ENCODE data around the gene SMARCA4.
A peak's percentile ranks its signal among the peaks of the same experiment; 100 is the strongest.

Gene SMARCA4

DNA sequence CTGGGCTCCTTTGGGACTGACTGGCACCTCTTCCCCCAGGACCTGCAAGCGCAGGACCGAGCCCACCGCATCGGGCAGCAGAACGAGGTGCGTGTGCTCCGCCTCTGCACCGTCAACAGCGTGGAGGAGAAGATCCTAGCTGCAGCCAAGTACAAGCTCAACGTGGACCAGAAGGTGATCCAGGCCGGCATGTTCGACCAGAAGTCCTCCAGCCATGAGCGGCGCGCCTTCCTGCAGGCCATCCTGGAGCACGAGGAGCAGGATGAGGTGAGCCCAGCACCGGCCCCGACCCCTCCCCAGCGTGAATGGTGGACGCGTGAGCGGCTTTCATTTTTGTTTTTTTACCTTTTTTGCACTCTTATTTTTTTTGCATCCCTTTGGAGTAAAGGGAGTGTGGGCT is 72.4 kb downstream of the SMARCA4 start:
- Histone ChIP-seq H3K27me3 (replicated peaks; ENCODE audit: control insufficient read depth, insufficient read depth, low read length) (no peaks in the 10 kb centered on the region), H3K36me3 (ENCODE audit: control insufficient read depth, insufficient read depth, low read length) (peaks cover 46% of the 10 kb centered on the region), H3K4me3 (replicated peaks; ENCODE audit: low read depth, low read length) (no peak overlapping the region)
- no peak for DNase-seq (ENCODE audit: extremely low read depth, insufficient read length)
- TF ChIP-seq, protein P1, sequence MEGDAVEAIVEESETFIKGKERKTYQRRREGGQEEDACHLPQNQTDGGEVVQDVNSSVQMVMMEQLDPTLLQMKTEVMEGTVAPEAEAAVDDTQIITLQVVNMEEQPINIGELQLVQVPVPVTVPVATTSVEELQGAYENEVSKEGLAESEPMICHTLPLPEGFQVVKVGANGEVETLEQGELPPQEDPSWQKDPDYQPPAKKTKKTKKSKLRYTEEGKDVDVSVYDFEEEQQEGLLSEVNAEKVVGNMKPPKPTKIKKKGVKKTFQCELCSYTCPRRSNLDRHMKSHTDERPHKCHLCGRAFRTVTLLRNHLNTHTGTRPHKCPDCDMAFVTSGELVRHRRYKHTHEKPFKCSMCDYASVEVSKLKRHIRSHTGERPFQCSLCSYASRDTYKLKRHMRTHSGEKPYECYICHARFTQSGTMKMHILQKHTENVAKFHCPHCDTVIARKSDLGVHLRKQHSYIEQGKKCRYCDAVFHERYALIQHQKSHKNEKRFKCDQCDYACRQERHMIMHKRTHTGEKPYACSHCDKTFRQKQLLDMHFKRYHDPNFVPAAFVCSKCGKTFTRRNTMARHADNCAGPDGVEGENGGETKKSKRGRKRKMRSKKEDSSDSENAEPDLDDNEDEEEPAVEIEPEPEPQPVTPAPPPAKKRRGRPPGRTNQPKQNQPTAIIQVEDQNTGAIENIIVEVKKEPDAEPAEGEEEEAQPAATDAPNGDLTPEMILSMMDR (IDR thresholded peaks at IDR 0.05; ENCODE audit: insufficient read depth, low read length, poor library complexity, severe bottlenecking) = no peak

DNA sequence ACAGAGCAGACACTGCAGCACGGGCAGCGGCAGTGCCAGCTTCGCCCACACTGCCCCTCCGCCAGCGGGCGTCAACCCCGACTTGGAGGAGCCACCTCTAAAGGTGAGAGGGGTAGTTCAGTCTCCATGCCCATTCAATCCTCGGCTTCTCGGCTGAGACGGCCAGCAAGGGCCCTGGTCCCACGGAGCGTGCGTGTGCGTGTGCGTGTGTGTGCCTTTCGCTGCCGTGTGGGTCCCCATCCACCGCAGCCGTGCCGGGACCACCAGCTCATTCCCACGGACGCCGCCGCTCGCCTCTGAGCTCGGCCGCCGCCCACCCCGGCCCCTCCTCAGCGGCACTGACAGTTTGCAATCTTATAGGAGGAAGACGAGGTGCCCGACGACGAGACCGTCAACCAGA is 72.9 kb downstream of the SMARCA4 start:
- TF ChIP-seq, protein P1 (IDR thresholded peaks at IDR 0.05; ENCODE audit: insufficient read depth, low read length, poor library complexity, severe bottlenecking) = no peak
- Histone ChIP-seq H3K27me3 (replicated peaks; ENCODE audit: control insufficient read depth, insufficient read depth, low read length) (no peaks in the 10 kb centered on the region), H3K4me3 (replicated peaks; ENCODE audit: low read depth, low read length) (no peak overlapping the region), H3K36me3 (ENCODE audit: control insufficient read depth, insufficient read depth, low read length) (peaks cover 46% of the 10 kb centered on the region)
- no peak for DNase-seq (ENCODE audit: extremely low read depth, insufficient read length)

DNA sequence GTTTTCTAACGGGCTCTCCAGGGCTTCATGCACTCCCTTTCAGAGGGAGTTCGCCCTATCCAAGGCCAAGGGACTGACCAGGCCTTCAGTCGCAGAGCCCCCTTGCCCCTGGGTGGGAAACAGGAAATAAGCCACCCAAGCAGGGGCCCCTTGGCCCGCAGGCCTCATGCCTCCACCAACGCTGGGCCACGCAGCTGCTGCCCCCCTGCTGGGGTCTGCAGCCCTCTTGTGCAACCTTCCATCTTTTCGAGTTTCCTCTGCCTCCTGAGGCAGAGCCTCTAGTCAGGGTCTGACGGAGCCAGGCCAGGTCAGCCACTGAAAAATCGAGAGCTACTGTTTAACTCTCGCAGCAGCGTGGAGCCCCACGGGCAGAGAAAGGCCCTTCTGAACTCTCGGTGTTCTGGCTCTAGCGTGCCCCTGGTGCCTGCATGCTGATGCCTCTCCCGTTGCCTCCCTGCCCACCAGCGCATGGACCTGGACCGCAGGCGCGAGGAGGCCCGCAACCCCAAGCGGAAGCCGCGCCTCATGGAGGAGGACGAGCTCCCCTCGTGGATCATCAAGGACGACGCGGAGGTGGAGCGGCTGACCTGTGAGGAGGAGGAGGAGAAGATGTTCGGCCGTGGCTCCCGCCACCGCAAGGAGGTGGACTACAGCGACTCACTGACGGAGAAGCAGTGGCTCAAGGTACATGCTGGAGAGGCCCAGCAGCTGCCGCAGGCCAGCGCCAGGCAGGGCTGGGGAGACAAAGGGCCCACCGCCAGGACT is 73.8 kb downstream of the SMARCA4 start:
- TF ChIP-seq, protein P1 (IDR thresholded peaks at IDR 0.05; ENCODE audit: insufficient read depth, low read length, poor library complexity, severe bottlenecking) = no peak
- no peak for DNase-seq (ENCODE audit: extremely low read depth, insufficient read length)
- Histone ChIP-seq H3K4me3 (replicated peaks; ENCODE audit: low read depth, low read length) (no peak overlapping the region), H3K27me3 (replicated peaks; ENCODE audit: control insufficient read depth, insufficient read depth, low read length) (no peaks in the 10 kb centered on the region), H3K36me3 (ENCODE audit: control insufficient read depth, insufficient read depth, low read length) (peaks cover 42% of the 10 kb centered on the region)

DNA sequence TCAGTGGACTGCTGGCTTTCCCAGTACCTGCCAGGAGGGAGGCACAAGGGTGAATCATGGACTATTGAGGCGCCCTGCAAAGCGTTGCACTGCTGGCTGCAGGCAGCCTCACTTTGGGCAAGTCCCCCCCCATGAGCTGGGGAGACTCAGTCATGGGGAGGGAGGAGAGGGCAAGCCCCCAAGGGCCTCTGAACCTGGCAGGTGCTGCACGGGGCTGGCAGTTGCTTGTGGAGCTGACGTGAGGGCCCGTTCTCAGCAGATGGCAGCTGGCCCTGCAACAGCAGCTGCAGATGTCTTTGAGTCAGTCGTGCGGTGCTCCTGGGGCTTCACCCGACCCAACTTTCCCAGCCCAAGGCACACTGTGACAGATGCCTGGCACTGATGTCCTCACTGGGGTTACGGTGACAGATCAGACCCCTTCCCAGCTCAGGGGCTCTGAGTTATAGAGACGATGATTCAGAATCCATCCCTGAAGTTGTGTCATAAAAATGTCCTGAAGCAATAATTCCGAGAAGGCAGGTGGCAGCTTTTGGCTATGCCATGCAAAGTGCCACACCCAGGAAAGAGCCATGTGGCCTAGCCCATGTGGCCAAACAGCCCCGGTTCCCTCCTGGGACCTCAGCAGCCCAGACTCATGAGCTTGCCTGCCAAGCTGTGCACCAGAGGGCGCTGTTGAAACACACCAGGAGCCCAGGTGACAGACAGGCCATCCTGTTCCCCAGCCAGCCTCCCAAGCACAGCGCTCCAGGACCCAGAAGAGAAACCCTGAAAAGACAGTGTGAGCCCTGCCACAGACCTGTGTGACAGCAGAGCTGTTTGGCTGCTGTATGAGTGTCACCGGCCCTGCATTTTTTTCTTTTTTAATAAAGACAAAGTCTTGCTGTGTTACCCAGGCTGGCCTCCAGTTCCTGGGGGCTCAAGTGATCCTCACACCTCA is 74.9 kb downstream of the SMARCA4 start:
- Histone ChIP-seq H3K4me3 (replicated peaks; ENCODE audit: low read depth, low read length) (no peak overlapping the region), H3K27me3 (replicated peaks; ENCODE audit: control insufficient read depth, insufficient read depth, low read length) (no peaks in the 10 kb centered on the region), H3K36me3 (ENCODE audit: control insufficient read depth, insufficient read depth, low read length) (peaks cover 36% of the 10 kb centered on the region)
- DNase-seq (ENCODE audit: extremely low read depth, insufficient read length) = peak; percentile 72
- TF ChIP-seq, protein P1 (IDR thresholded peaks at IDR 0.05; ENCODE audit: insufficient read depth, low read length, poor library complexity, severe bottlenecking) = peak; percentile 95

DNA sequence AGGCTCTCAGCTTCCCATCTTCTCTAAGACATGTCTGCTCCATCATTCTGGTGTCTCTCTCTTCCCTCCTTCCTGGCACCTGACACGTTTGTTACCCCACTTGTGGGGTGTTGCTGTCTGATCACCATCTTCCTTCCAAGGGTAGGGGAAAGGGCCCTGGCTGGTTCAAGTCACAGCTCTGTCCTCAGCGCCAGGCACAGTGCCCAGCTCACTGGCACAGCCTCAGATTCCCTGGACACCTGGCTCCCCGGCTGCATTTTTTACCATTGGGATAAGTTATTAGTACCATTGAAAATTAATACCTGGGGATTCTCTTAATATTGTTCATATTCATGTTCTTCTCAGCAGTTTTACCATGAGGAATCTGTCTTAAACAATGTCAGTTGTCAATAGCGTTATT is 77.7 kb downstream of the SMARCA4 start:
- Histone ChIP-seq H3K4me3 (replicated peaks; ENCODE audit: low read depth, low read length) (no peak overlapping the region), H3K27me3 (replicated peaks; ENCODE audit: control insufficient read depth, insufficient read depth, low read length) (no peaks in the 10 kb centered on the region), H3K36me3 (ENCODE audit: control insufficient read depth, insufficient read depth, low read length) (peaks cover 30% of the 10 kb centered on the region)
- TF ChIP-seq, protein P1 (IDR thresholded peaks at IDR 0.05; ENCODE audit: insufficient read depth, low read length, poor library complexity, severe bottlenecking) = no peak
- DNase-seq (ENCODE audit: extremely low read depth, insufficient read length) = no peak
